ENCODE measurements around the gene RPL10A. TPM values are rescaled to one million over a fixed set of nuclear protein-coding genes. Genes with fewer than 3 reads are reported as not detected.

RPL10A gene
- total and polyA plus RNA-seq, 2 of the 8 experiments (the other 6 are each of a cell fraction or from before 2014, with no cell fraction given): 1,893 to 2,948 TPM

GRCh38 chr6:35468181-35468979 is at the start of gene RPL10A (continued):
- TF ChIP-seq E2F6 (IDR thresholded peaks at IDR 0.05): peak; percentile 44; the same call in 1 of the 2 replicates
- TF ChIP-seq RBBP5 (IDR thresholded peaks at IDR 0.05; ENCODE audit: borderline replicate concordance, low read depth, low read length): 0 out of 2 replicates have a peak, but pooled peaks have one; percentile 8
- TF ChIP-seq MAFK (IDR thresholded peaks at IDR 0.05; ENCODE audit: low read depth, low read length): no peak
- TF ChIP-seq CHD2 (IDR thresholded peaks at IDR 0.05; ENCODE audit: low read length): peak; percentile 100
- no peak for TF ChIP-seq EP300 (IDR thresholded peaks at IDR 0.05; ENCODE audit: borderline replicate concordance in 1 of 2, low read depth in 2 of 2, low read length in 2 of 2)
- no peak for TF ChIP-seq KDM5A (IDR thresholded peaks at IDR 0.05; ENCODE audit: low read length)
- TF ChIP-seq CREB1 (IDR thresholded peaks at IDR 0.05): no peak
- TF ChIP-seq POU5F1 (IDR thresholded peaks at IDR 0.05; ENCODE audit: low read depth, low read length): no peak
- no peak for TF ChIP-seq TCF12 (IDR thresholded peaks at IDR 0.05; ENCODE audit: low read depth, low read length)
- peak; percentile 71 for TF ChIP-seq ASH2L (IDR thresholded peaks at IDR 0.05; ENCODE audit: low read length)
- no peak for TF ChIP-seq SP2 (IDR thresholded peaks at IDR 0.05; ENCODE audit: low read length)
- TF ChIP-seq POLR2A (IDR thresholded peaks at IDR 0.05; ENCODE audit: control extremely low read depth in 1 of 2, low read depth in 2 of 2, low read length in 2 of 2): peak in 1 of 2 experiments; percentile 100; a peak in 2 of 3 replicates

Measured in H1 (cell line).